ENCODE data around the gene ROBO2. TPM values are rescaled to one million over a fixed set of nuclear protein-coding genes. Genes with fewer than 3 reads are reported as not detected.

Gene ROBO2
- total and polyA plus RNA-seq, 3 donors from 2014 or later, result 16.1 to 23.3 (median 17.7) TPM

GRCh38 chr3:77189258-77189657 is 149.4 kb downstream of the ROBO2 start:
- no peaks in the 10 kb centered on the region for H3K9me3 ChIP-seq
- DNase-seq, result no peak
- H3K27ac ChIP-seq, result peak overlapping the region; percentile 28 to 53
- H3K36me3 ChIP-seq (ENCODE audit: low read depth, missing control alignments), result no peaks in the 10 kb centered on the region
- intact Hi-C loops (cut with DNase I; ENCODE audit: low total_unique reads), result no loop called here
- H3K27me3 ChIP-seq, result no peaks in the 10 kb centered on the region
- no peak for TF ChIP-seq POLR2A (IDR thresholded peaks at IDR 0.05)
- TF ChIP-seq CTCF (IDR thresholded peaks at IDR 0.05), result no peak
- WGBS, 2 donors, result 57 to 79% methylated on average over 2 of the region's 2 CpGs
- H3K4me3 ChIP-seq, result no peak overlapping the region
- H3K4me1 ChIP-seq, result peaks cover 26% of the 10 kb centered on the region

GRCh38 chr3:77189684-77190083 is 149.8 kb downstream of the ROBO2 start:
- peak overlapping the region; percentile 53 to 71 for H3K27ac ChIP-seq
- no peak for DNase-seq
- H3K9me3 ChIP-seq, result no peaks in the 10 kb centered on the region
- H3K4me3 ChIP-seq, result no peak overlapping the region
- H3K36me3 ChIP-seq (ENCODE audit: low read depth, missing control alignments), result no peaks in the 10 kb centered on the region
- H3K4me1 ChIP-seq, result peaks cover 26% of the 10 kb centered on the region
- no peaks in the 10 kb centered on the region for H3K27me3 ChIP-seq
- intact Hi-C loops (cut with DNase I; ENCODE audit: low total_unique reads), result no loop called here
- TF ChIP-seq CTCF (IDR thresholded peaks at IDR 0.05) (no peak), POLR2A (IDR thresholded peaks at IDR 0.05) (no peak)
- 41 to 68% methylated on average over 2 of the region's 2 CpGs for WGBS, 2 donors

- H3K36me3 ChIP-seq (ENCODE audit: low read depth, missing control alignments), result no peaks in the 10 kb centered on the region
- peak overlapping the region; percentile 67 to 71 for H3K27ac ChIP-seq
- H3K9me3 ChIP-seq, result no peaks in the 10 kb centered on the region
- H3K4me3 ChIP-seq, result no peak overlapping the region
- no peak for TF ChIP-seq CTCF (IDR thresholded peaks at IDR 0.05)
- no peak for TF ChIP-seq POLR2A (IDR thresholded peaks at IDR 0.05)
- DNase-seq, result peak; percentile 47
- H3K27me3 ChIP-seq, result no peaks in the 10 kb centered on the region
- WGBS, 2 donors, result 11 to 17% methylated on average over 3 of the region's 3 CpGs
- intact Hi-C loops (cut with DNase I; ENCODE audit: low total_unique reads), result no loop called here
- peaks cover 26% of the 10 kb centered on the region for H3K4me1 ChIP-seq
These were observed 150.5 kb downstream of the ROBO2 start for GRCh38 chr3:77190374-77190773.

GRCh38 chr3:77191014-77191413 is 151.1 kb downstream of the ROBO2 start:
- Histone ChIP-seq H3K4me3 (no peak overlapping the region), H3K27me3 (no peaks in the 10 kb centered on the region), H3K27ac (peak overlapping the region; percentile 67 to 71), H3K9me3 (no peaks in the 10 kb centered on the region), H3K4me1 (peaks cover 26% of the 10 kb centered on the region), H3K36me3 (ENCODE audit: low read depth, missing control alignments) (no peaks in the 10 kb centered on the region)
- intact Hi-C loops (cut with DNase I; ENCODE audit: low total_unique reads), result no loop called here
- 52 to 63% methylated on average over 4 of the region's 4 CpGs for WGBS, 2 donors
- no peak for TF ChIP-seq POLR2A (IDR thresholded peaks at IDR 0.05)
- no peak for TF ChIP-seq CTCF (IDR thresholded peaks at IDR 0.05)
- DNase-seq, result no peak

- TF ChIP-seq POLR2A (IDR thresholded peaks at IDR 0.05), result no peak
- no peak for TF ChIP-seq CTCF (IDR thresholded peaks at IDR 0.05)
- intact Hi-C loops (cut with DNase I; ENCODE audit: low total_unique reads), result no loop called here
- no peaks in the 10 kb centered on the region for H3K36me3 ChIP-seq (ENCODE audit: low read depth, missing control alignments)
- peaks cover 26% of the 10 kb centered on the region for H3K4me1 ChIP-seq
- H3K9me3 ChIP-seq, result no peaks in the 10 kb centered on the region
- 69 to 74% methylated on average over 3 of the region's 3 CpGs for WGBS, 2 donors
- no peak overlapping the region for H3K4me3 ChIP-seq
- no peak for DNase-seq
- peak overlapping the region; percentile 67 to 71 for H3K27ac ChIP-seq
- H3K27me3 ChIP-seq, result no peaks in the 10 kb centered on the region
These were observed 151.7 kb downstream of the ROBO2 start for GRCh38 chr3:77191640-77192039.
